ENCODE results near the gene RHBDL2. TPM values are rescaled to one million over a fixed set of nuclear protein-coding genes. Genes with fewer than 3 reads are reported as not detected.
"Not testable (repeated sequence)": the region's sequence is repeated elsewhere in the genome, so short reads cannot be mapped to it uniquely, and the experiment has no call there.

RHBDL2 gene
- total and polyA plus RNA-seq, 4 donors, result 0.14 to 0.28 (median 0.17) TPM; not detected in 1

GRCh38 chr1:38846210-38846609 is 95.4 kb downstream of the RHBDL2 start:
- Histone ChIP-seq H3K9ac (ENCODE audit: low read depth in 1 of 2, low read length in 2 of 2) (no peak overlapping the region), H3K27me3 (ENCODE audit: control insufficient read depth in 4 of 4, insufficient read depth in 4 of 4, low read length in 3 of 4) (no peaks in the 10 kb centered on the region), H3K4me1 (ENCODE audit: control insufficient read depth in 4 of 4, insufficient read depth in 4 of 4, low read length in 3 of 4) (no peaks in the 10 kb centered on the region), H3K9me3 (ENCODE audit: control insufficient read depth in 4 of 4, low read length in 3 of 4) (no peaks in the 10 kb centered on the region), H3K27ac (ENCODE audit: low read depth in 1 of 2, low read length in 2 of 2) (no peak overlapping the region), H3K4me3 (ENCODE audit: low read depth in 1 of 3, low read length in 3 of 3) (no peak overlapping the region), H3K36me3 (ENCODE audit: control insufficient read depth in 4 of 4, insufficient read depth in 3 of 4, low read depth in 1 of 4, low read length in 3 of 4) (peaks cover 5 to 42% (median 21%) of the 10 kb centered on the region in 4 donors)
- no peak for TF ChIP-seq GABPA (IDR thresholded peaks at IDR 0.05 in 1 of 2, conservative IDR thresholded peaks at IDR 0.05 in 1 of 2)
- no peak for TF ChIP-seq CTCF (IDR thresholded peaks at IDR 0.05; ENCODE audit: low read depth, low read length, missing input control)
- TF ChIP-seq YY1 (IDR thresholded peaks at IDR 0.05), result no peak
- no peak for TF ChIP-seq SP1 (IDR thresholded peaks at IDR 0.05)
- no peak for TF ChIP-seq TAF1 (conservative IDR thresholded peaks at IDR 0.05)
- no peak for TF ChIP-seq NR2F2 (IDR thresholded peaks at IDR 0.05)
- no peak for TF ChIP-seq EGR1 (IDR thresholded peaks at IDR 0.05; ENCODE audit: low read depth in 2 of 2)
- TF ChIP-seq RAD21 (IDR thresholded peaks at IDR 0.05), result no peak
- TF ChIP-seq MAX (IDR thresholded peaks at IDR 0.05), result no peak
- no peak for TF ChIP-seq FOXA1 (IDR thresholded peaks at IDR 0.05)
- TF ChIP-seq ATF3 (IDR thresholded peaks at IDR 0.05), result no peak
- WGBS, result 80% methylated on average over 3 of the region's 3 CpGs
- no peak for DNase-seq (ENCODE audit: low spot score)

GRCh38 chr1:38845088-38845487 is 96.5 kb downstream of the RHBDL2 start:
- H3K4me1 ChIP-seq (ENCODE audit: control insufficient read depth in 4 of 4, insufficient read depth in 4 of 4, low read length in 3 of 4); H3K4me3 ChIP-seq (ENCODE audit: low read depth in 1 of 3, low read length in 3 of 3); H3K9ac ChIP-seq (ENCODE audit: low read depth in 1 of 2, low read length in 2 of 2); H3K27ac ChIP-seq (ENCODE audit: low read depth in 1 of 2, low read length in 2 of 2); H3K27me3 ChIP-seq (ENCODE audit: control insufficient read depth in 4 of 4, insufficient read depth in 4 of 4, low read length in 3 of 4); DNase-seq (ENCODE audit: low spot score); H3K9me3 ChIP-seq (ENCODE audit: control insufficient read depth in 4 of 4, low read length in 3 of 4): not testable (repeated sequence)
- WGBS, result 94% methylated on average over 3 of the region's 3 CpGs
- H3K36me3 ChIP-seq (ENCODE audit: control insufficient read depth in 4 of 4, insufficient read depth in 3 of 4, low read depth in 1 of 4, low read length in 3 of 4), result peaks cover 4 to 37% (median 18%) of the 10 kb centered on the region in 4 donors

- whole genome bisulfite sequencing, result 57% methylated on average over 2 of the region's 2 CpGs
- Histone ChIP-seq H3K36me3 (ENCODE audit: control insufficient read depth in 4 of 4, insufficient read depth in 3 of 4, low read depth in 1 of 4, low read length in 3 of 4) (peaks cover 4 to 29% (median 24%) of the 10 kb centered on the region in 4 donors), H3K4me1 (ENCODE audit: control insufficient read depth in 4 of 4, insufficient read depth in 4 of 4, low read length in 3 of 4) (no peaks in the 10 kb centered on the region), H3K9me3 (ENCODE audit: control insufficient read depth in 4 of 4, low read length in 3 of 4) (no peaks in the 10 kb centered on the region), H3K27me3 (ENCODE audit: control insufficient read depth in 4 of 4, insufficient read depth in 4 of 4, low read length in 3 of 4) (no peaks in the 10 kb centered on the region), H3K27ac (ENCODE audit: low read depth in 1 of 2, low read length in 2 of 2) (no peak overlapping the region), H3K4me3 (ENCODE audit: low read depth in 1 of 3, low read length in 3 of 3) (no peak overlapping the region), H3K9ac (ENCODE audit: low read depth in 1 of 2, low read length in 2 of 2) (no peak overlapping the region)
- no peak for TF ChIP-seq TAF1 (conservative IDR thresholded peaks at IDR 0.05)
- TF ChIP-seq YY1 (IDR thresholded peaks at IDR 0.05), result no peak
- no peak for TF ChIP-seq GABPA (IDR thresholded peaks at IDR 0.05 in 1 of 2, conservative IDR thresholded peaks at IDR 0.05 in 1 of 2)
- TF ChIP-seq RAD21 (IDR thresholded peaks at IDR 0.05), result no peak
- no peak for TF ChIP-seq REST (IDR thresholded peaks at IDR 0.05)
- TF ChIP-seq FOXA2 (IDR thresholded peaks at IDR 0.05), result no peak
- TF ChIP-seq MAX (IDR thresholded peaks at IDR 0.05), result no peak
- no peak for TF ChIP-seq NR2F2 (IDR thresholded peaks at IDR 0.05)
- TF ChIP-seq JUND (IDR thresholded peaks at IDR 0.05), result no peak
- TF ChIP-seq FOXA1 (IDR thresholded peaks at IDR 0.05), result no peak
- TF ChIP-seq RXRA (IDR thresholded peaks at IDR 0.05), result no peak
- DNase-seq (ENCODE audit: low spot score), result no peak
Observed at GRCh38 chr1:38840281-38840680, 101.3 kb downstream of the RHBDL2 start.
